ENCODE data around the gene EFEMP1. TPM values are rescaled to one million over a fixed set of nuclear protein-coding genes. Genes with fewer than 3 reads are reported as not detected.

The EFEMP1 gene
- total and polyA plus RNA-seq, 10 of the 15 experiments (the other 5 are each of a cell fraction or from before 2014, with no cell fraction given) = 0.27 to 1.2 (median 0.35) TPM; not detected in 6

- H3K9me3 ChIP-seq (replicated peaks; ENCODE audit: control insufficient read depth, insufficient read depth, low read length) = no peaks in the 10 kb centered on the region
- H4K20me1 ChIP-seq (ENCODE audit: control insufficient read depth, insufficient read depth) = no peaks in the 10 kb centered on the region
- no peak overlapping the region for H3K4me3 ChIP-seq
- H3K9ac ChIP-seq (ENCODE audit: control insufficient read depth, insufficient read depth, low read length) = no peak overlapping the region
- ChIA-PET RAD21 (ENCODE audit: unreplicated experiment) (no interaction called here), SMC1A (ENCODE audit: uncharacterized antibody, unreplicated experiment) (no interaction called here), POLR2A (no interaction called here), CTCF (no interaction called here)
- H3K79me2 ChIP-seq (ENCODE audit: control insufficient read depth, insufficient read depth, low read length) = no peaks in the 10 kb centered on the region
- no peak for DNase-seq (ENCODE audit: low read depth, low spot score)
- in situ Hi-C loops (cut with MboI) (no loop called here), intact Hi-C loops (cut with micrococcal nuclease; ENCODE audit: unreplicated experiment) (no loop called here)
- ATAC-seq = no peak
- H3K4me1 ChIP-seq (ENCODE audit: control insufficient read depth, insufficient read depth, low read length) = no peaks in the 10 kb centered on the region
- H3K36me3 ChIP-seq (ENCODE audit: control insufficient read depth in 2 of 2, insufficient read depth in 2 of 2, low read length in 1 of 2) = no peaks in the 10 kb centered on the region
- no TSS peak for BruUV-seq (replicated peaks)
- no peaks in the 10 kb centered on the region; a peak in 1 of 4 replicates for H3K27me3 ChIP-seq (replicated peaks in 1 of 2; ENCODE audit: control insufficient read depth in 2 of 2, insufficient read depth in 2 of 2, low read length in 1 of 2)
- no peak overlapping the region for H2AFZ ChIP-seq (ENCODE audit: control insufficient read depth, low read depth, low read length)
- H3K4me2 ChIP-seq (ENCODE audit: control insufficient read depth, insufficient read depth) = no peak overlapping the region
- H3K27ac ChIP-seq (ENCODE audit: control insufficient read depth, insufficient read depth) = no peak overlapping the region
- TF ChIP-seq PAX8 (IDR thresholded peaks at IDR 0.05) = no peak
- no peak for TF ChIP-seq SMAD5 (IDR thresholded peaks at IDR 0.05; ENCODE audit: low read depth)
- TF ChIP-seq BCL3 (IDR thresholded peaks at IDR 0.05; ENCODE audit: borderline replicate concordance, insufficient read depth, low read depth, low read length, poor library complexity, severe bottlenecking) = no peak
- no peak for TF ChIP-seq CEBPB (IDR thresholded peaks at IDR 0.05; ENCODE audit: borderline replicate concordance in 1 of 2, low read depth in 2 of 2, low read length in 2 of 2)
- no peak for TF ChIP-seq PBX3 (IDR thresholded peaks at IDR 0.05; ENCODE audit: insufficient replicate concordance, low read depth, low read length)
- TF ChIP-seq SMC3 (IDR thresholded peaks at IDR 0.05; ENCODE audit: borderline replicate concordance, low read length) = no peak
- no peak for TF ChIP-seq TCF7 (IDR thresholded peaks at IDR 0.05; ENCODE audit: borderline replicate concordance)
- TF ChIP-seq RELB (IDR thresholded peaks at IDR 0.05; ENCODE audit: low read depth) = no peak
- TF ChIP-seq SREBF1 (IDR thresholded peaks at IDR 0.05; ENCODE audit: low read length) = no peak
- TF ChIP-seq IRF4 (IDR thresholded peaks at IDR 0.05; ENCODE audit: low read depth, low read length) = no peak
- no peak for TF ChIP-seq CREM (IDR thresholded peaks at IDR 0.05; ENCODE audit: low read depth)
- TF ChIP-seq FOXK2 (IDR thresholded peaks at IDR 0.05) = no peak
- no peak for TF ChIP-seq TCF3 (IDR thresholded peaks at IDR 0.05; ENCODE audit: borderline replicate concordance, insufficient read depth, low read depth, low read length)
- FAIRE-seq = no peak
- WGBS (ENCODE audit: insufficient coverage, insufficient replicate concordance, low lambda C conversion rate, missing lambda C conversion rate) = 0% methylated on average over 3 of the region's 3 CpGs
These were observed 66.6 kb downstream of the EFEMP1 start for GRCh38 chr2:55856936-55857335.
